HL-60/S4 treated with phorbol 12-myristate 13-acetate at 8.2 ng/mL for 4 days and 3 days (cell line): ENCODE measurements around the gene B3GNT5.

Source experiments
- in situ Hi-C: fragments of 300-500 bp; cut with MboI; formaldehyde crosslinking; loops from 2 replicates; pipeline ENCODE4 v1.15.0; 2022; ENCODE audit warnings: low sequenced_read_pairs

B3GNT5 gene

GRCh38 chr3:183264268-183264667 lies 11.2 kb downstream of the B3GNT5 start:
- in situ Hi-C loops = no loop called here

GRCh38 chr3:183265157-183265642 lies 12.1 kb downstream of the B3GNT5 start:
- in situ Hi-C loops = no loop called here

- in situ Hi-C loops = no loop called here
Observed at GRCh38 chr3:183265834-183266417, 12.9 kb downstream of the B3GNT5 start.

DNA sequence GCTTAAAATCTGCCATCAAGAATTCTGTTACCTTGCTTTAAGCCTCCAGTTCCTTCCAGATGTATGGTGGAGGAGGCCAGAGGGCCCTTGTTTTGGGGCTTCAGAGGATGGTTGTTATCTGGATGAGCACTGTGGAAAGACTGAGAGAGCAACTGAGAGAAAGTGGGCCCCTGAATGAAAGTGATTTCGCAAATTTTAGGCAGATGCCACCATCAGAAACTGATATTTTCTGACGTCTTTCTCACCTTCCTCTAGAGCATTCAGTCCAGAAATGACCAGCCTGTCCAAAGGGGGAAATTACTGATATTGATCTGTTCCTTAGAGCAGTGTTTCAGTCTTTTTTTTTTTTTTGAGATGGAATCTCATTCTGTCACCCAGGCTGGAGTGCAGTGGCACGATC lies 13.4 kb downstream of the B3GNT5 start:
- in situ Hi-C loops = no loop called here

- in situ Hi-C loops = no loop called here
Observed at GRCh38 chr3:183267140-183267539, 14.1 kb downstream of the B3GNT5 start.

GRCh38 chr3:183268366-183268765 lies 15.3 kb downstream of the B3GNT5 start:
- in situ Hi-C loops = no loop called here

DNA sequence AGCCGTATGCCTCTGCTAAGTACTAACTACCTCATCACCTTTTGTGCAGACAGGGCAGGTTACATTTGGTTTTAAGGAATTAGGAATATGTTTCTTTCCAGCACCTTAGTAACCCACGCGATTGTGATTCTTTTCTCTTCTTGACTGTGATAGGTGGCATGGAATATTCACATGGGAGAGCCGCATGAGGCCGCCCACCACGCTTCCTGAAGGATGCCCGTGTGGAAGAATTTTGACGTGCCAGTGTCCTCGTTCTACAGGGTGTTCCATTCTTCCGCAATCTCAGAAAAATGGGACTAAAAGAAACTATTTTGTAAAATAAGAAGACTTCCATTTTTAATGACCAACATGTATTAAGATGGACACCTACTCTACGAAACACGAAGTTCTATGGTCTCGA lies 16.3 kb downstream of the B3GNT5 start:
- in situ Hi-C loops = no loop called here

- in situ Hi-C loops = no loop called here
Observed at GRCh38 chr3:183270344-183270743, 17.3 kb downstream of the B3GNT5 start.

GRCh38 chr3:183272142-183272541 lies 19.1 kb downstream of the B3GNT5 start:
- in situ Hi-C loops = no loop called here

GRCh38 chr3:183272791-183273190 lies 19.7 kb downstream of the B3GNT5 start:
- in situ Hi-C loops = no loop called here

- in situ Hi-C loops = no loop called here
Observed at GRCh38 chr3:183274609-183275008, 21.6 kb downstream of the B3GNT5 start.

DNA sequence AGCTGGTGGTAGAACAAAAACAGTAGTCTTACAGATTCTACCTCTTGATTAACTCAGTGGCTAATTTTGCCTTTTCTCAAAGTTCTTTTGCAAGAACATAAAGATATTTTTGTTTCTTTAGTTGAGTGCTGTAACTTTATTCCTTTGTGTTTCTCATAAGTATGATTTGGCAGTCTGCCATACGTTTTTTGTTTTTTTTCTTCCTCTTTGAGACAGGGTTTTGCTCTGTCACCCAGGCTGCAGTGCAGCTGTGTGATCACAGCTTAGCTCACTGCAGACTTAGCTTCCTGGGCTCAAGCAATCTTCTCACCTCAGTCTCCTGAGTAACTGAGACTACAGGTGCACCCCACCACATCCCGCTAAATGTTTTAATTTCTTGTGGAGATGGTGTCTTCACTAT lies 22.4 kb downstream of the B3GNT5 start:
- in situ Hi-C loops = no loop called here

DNA sequence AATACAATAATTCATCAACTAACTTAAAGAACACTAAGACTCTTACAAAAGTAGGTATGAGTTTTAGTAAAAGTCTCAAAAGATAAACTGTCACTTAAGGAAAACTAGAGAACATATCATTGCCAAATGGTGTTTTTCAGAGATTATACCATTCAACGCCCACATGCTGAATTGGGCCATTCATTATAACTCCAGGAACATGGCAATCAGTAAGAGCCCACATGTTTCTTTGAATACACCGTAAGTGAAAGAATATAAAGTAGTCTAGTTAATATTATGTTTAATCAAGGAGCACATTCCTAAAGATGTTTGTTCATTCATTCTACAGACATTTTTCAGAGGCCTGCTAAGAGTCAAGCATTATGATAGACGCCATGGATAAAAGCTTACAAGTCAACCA lies 22.9 kb downstream of the B3GNT5 start:
- in situ Hi-C loops = no loop called here

- in situ Hi-C loops = no loop called here
Observed at GRCh38 chr3:183277260-183277659, 24.2 kb downstream of the B3GNT5 start.

DNA sequence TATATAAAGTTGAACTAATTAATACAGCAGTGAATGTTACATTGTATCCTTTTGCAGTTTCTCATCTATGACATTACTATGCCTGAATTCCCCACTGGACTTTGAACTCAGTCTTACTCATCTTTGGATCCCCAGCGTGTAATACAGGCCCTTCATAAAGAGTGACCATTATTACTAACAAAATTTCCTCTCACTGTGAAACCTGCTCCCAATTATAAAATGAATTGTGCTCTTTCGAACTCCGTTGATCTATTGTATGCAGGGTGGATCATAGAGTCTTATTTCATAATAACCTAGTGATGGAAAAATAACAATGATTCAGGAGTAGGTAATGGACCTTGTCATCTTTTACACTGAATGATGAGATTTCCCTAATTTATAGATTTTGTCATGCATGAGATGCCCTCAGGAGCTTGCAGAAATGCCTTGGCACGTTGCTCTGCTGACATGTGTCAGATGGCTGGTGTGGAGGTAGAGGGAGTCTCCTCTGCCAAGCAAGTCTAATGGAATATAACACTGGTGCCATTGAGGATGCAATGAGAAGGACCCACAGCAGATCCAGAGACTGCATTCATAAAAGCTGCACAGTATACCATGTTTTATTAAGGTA lies 25.5 kb downstream of the B3GNT5 start:
- in situ Hi-C loops = no loop called here

- in situ Hi-C loops = no loop called here
Observed at GRCh38 chr3:183279371-183279770, 26.3 kb downstream of the B3GNT5 start.

DNA sequence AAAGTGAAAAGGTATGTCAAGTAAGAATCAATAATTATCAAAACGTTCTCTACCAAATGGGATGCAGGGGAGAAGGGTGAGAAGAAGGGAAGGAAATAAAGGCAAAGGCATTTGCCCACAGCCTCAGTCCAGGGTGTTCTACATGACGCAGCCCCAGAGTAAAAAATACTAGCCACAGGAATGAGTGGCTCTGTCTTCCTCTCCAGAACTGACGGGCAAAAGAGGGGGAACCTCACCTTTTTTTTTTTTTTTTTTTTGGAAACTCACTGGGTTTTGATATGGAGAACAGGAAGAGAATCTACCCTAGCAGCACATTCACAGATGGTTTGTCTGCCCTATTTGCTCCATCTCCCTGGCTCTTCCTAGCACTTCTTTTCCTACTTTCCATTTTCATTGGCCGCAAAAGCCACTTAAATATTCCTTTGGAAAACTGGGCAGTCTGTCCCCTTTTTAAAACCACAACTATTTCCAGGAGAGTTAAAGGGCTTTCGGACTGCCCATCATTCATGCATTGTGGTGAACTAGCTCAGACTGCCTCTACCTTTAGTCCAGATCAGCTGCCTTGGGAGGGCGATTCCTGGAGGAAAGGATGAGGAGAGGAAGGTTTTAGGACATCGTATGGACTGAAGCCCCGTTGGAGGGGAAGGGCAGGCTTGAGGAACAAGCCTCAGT lies 28.2 kb downstream of the B3GNT5 start:
- in situ Hi-C loops = no loop called here

DNA sequence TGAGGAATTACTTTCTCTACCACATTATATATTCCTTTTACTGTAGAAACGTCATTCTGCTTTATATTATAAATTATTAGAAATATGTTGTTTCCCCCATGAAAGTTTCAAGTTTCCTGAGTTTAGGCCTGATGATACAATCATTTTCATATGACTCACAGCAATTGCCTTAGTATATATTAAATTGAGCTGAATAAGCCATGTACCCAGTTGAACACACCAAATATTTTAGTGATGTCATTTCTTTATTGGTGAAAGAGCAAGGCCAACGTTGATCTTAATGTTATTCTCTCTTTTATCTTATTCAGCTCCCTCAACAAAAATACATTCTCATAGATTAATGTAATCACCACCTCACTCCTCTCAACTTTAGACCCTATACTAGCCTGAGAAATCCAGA lies 30.8 kb downstream of the B3GNT5 start:
- in situ Hi-C loops = no loop called here

GRCh38 chr3:183284570-183284969 lies 31.5 kb downstream of the B3GNT5 start:
- in situ Hi-C loops = no loop called here

DNA sequence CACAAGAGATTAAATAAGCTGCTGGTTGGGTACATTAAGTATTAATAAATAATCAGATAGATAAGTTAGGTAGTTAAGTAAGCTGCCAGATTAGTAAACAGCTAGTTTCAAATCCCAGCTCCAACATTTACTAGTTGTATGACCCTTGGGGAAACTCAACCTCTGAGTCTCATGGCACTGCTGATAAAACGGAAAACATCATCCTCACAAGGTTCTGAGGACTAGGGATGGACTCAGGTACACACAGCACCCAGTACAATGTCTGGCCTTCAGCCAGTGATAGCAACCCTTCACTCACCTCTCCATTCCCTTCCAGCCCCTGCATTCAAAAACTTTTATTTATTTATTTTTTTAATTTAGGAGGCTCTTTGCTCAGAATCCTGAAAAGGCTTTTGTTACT lies 32.3 kb downstream of the B3GNT5 start:
- in situ Hi-C loops = no loop called here

DNA sequence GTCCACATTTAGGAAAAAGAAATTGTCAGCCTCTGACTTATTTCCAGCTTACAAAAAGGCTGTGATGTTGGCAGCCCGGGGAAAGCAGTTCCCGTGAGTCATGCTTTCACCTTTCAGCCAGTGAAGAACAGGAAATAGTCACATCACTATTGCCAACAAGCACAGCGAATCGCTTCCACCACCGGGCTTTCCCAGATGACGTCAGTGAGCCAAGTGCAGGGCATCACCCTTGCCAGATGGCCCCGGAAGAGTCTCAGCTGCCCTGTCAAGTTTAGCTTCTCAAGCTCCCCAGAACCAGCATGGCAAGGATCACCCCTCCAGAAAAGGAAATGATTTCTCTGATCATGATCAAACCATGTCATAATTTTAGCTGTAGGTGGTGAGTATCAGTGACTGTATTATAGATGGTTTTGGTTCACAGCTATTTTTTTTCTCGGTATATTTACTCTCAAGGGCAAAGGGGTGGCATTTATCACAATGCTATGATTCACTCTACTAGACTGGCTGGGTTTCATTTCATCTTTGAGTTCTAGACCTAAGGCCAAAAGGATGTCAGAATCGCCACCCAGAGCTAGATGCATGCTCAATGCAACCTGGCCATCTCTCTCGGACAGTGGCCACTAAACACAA lies 32.9 kb downstream of the B3GNT5 start:
- in situ Hi-C loops = no loop called here
